GM18526 (cell line): ENCODE results near the gene ISL2.

Source experiments
- POLR2A ChIP-seq: IDR thresholded peaks from 3 replicates; pipeline ENCODE4 v1.6.1; 2011; ENCODE audit not compliant: insufficient read length; ENCODE audit errors: extremely low read depth

Gene ISL2

DNA sequence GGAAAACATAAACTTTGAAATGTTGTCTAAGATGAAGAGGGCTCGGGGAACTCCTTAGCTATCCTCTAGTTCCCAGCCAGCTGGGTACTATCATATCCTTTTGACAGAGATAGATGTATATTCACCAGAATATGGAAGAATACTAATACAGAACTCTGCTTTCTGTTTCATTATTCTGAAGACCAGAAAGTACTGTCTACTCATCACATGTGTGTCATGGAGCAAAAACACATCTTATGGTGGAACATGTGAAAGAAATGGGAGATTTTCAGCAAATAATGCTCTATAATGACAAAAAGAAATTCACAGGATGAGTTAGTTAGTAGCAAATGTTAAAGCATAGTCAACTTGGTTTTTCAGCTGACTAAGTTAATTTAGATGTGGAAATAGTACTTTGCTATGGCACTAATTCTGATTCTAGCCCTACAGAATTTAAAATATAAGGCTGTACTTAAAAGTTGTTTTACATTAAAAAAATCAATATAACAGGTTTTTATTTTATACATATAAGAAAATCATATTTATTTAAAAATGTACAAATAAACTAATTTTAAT, 16.5 kb downstream of the ISL2 start:
- no peak for TF ChIP-seq POLR2A

DNA sequence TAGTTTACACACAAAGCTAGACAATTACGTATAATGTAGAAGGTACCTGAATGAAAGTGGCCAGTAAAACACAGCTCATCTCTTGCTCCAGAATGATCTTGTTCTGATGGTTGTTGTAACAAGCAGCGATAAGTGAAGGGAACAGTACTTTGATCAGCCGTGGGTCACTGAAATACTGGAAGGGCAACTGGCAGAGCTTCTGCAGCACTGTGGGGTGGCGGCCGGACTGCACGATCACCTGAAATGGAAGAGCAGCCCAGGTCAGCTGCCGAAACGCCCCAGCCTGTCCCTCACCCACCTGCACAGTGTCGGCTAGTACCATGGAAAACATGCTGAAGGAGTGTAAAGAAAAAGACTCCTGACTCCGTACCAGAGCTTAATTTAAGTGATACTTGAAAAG, 17.3 kb downstream of the ISL2 start:
- no peak for TF ChIP-seq POLR2A

DNA sequence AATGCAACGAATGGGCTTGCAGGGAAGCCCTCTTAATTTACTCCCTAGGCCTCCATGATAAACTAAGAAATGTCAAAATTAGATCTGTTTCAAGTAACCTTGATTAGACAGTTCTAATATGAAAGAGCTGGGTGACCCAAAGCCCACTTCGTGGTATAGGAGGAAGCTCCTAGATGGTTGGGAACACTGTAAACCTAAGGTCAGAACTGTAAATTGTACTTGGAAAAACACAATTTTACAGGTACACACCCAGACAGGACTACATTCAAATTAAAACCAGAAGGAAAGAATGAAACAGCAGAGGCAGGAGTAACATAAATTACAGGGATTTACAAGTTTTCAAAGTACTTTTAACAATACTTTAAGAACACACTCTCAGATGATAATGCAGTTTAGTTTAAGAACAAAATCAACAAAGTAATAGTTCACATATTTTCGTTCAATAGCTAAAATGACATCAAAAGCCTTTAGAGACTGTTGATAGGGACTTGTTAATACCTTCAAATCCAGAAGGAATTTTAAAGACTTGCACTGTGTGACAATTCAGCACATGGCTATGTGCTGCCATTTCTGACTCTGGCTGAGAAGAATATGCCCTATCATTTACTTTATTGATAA, 18.4 kb downstream of the ISL2 start:
- TF ChIP-seq POLR2A = no peak

DNA sequence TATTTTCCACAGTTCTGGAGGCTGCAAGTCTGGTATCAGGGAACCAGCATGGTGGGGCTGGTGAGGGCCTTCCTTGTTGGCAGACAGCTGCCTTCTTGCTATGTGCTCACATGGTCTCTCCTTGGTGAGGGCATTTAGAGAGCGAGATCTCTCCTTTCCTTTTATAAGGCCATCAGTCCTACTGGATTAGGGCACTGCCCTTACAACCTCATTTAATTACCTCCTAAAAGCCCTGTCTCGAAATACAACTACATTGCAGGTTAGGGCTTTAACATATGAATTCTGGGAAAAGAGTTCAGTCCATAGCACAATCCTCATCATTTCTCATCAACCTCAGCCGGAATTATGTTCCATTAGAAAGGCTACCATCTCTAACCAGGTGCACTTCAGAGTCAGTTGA, 21.9 kb downstream of the ISL2 start:
- TF ChIP-seq POLR2A = no peak

DNA sequence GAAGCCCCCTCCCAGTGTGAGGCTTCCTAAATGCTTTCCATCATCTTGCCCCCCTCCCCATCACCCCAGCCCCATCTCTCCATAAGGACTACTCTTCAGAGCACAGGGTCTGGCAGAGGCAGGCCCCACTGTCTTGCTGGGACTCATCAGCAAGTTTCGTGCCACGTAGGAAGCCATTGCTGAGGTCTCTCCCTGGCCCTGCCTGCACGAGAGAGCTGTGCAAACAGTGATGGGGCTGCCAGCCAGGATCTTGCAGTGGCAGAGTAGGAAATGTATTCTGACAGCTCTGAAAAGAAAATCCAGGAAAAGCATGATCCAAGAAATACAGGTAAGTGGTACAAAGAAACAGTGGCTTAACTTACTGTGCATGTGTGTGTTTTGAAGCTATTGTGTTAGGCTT, 22.6 kb downstream of the ISL2 start:
- TF ChIP-seq POLR2A = no peak

DNA sequence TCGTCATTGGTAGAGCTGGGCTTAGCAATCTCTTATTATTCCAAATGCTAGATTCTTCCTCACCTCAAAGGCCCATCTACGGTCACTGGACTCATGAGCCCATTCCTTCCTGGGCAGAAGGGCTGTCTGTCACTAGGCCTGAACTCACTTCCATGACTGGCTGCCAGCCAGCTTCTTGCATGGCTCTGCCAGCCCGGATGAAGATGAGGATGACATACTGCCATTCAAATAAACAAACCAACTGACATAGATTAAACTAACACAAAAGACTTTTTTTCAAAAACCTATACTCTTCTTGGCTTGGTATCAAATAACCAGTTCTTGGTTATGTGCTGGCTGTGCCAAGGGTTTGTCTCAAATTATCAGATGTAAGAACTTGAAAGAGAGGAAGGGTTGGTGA, 23.8 kb downstream of the ISL2 start:
- no peak for TF ChIP-seq POLR2A

DNA sequence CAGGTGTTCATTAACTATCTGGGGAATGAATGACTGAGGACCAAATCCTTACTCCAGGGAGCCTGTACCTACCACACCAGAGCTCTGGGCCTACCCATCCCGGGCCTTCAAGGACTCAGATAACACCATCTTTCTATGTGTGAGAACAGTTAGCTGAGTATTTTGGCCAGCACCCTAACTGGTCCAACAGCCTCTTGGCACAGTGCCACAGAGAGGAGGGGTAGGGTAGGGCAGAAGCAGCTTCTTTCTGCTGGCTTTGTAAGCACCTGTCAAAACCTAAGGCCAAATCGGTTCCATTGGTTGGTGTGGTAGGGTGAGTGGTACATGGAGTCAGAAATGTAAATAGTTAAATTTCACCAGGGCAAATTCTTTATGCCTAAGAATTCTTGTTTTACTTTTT, 26.7 kb downstream of the ISL2 start:
- TF ChIP-seq POLR2A = no peak

DNA sequence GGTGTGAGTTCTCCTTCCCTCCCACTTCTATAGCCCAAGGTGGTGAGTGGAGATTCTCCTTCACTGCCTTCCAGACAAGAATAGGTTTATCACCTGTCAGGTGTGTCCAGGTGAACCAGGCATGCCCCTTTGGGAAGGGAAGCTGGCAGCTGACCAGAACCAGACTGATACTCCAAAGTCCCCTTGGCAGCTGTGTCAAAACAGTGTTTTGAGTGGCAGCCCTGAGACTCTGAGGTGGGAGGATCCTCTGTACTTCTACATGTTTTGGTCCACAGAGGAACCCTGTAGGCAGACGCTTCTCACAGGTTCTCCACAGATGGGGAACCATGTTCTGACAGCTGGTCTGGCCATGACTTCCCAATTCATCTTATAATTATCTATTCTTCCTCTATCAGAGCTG, 30.1 kb downstream of the ISL2 start:
- TF ChIP-seq POLR2A = no peak

DNA sequence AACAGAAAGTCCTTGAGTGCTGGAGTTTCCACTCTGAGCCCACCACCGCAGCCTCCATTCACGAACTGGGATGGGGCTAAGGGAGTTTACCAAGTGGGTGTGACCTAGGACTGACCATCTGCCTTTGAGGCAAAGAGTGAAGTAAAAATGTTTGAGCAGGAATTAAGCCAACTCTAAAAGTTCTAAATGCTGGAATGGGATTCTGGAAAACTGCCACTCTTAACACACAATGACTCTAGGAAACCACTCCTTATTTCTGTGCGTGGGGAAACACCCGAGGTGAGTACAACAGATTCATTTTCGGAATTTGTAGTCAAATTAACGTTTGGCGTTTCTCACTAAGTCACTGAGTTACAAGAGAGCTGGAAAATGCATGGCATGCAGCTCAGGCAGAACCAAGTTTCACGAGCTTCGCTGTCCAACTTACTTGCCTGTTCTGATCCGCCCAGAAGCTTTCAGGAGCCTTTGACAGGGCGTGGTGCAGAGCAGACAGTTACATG, 31.6 kb downstream of the ISL2 start:
- TF ChIP-seq POLR2A = no peak

DNA sequence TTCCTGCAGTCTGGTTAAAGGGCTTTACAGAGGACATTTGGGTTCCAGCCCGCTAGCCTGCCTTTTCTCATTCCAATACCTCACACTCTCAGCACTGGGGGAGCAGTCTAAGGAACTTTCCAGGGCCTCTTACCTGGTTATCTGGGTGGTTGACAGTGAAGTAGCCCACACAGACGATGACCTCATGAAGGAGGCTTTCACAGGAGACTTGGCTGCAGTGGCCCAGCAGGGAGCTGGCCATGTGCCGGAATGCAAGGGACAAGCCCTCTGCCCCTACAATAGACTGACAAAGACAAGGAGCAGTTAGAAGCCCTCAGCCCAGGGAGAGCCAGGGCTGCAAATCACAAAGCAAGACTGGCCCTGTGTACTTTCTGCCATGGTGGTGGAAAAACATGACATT, 39.5 kb downstream of the ISL2 start:
- TF ChIP-seq POLR2A = no peak

DNA sequence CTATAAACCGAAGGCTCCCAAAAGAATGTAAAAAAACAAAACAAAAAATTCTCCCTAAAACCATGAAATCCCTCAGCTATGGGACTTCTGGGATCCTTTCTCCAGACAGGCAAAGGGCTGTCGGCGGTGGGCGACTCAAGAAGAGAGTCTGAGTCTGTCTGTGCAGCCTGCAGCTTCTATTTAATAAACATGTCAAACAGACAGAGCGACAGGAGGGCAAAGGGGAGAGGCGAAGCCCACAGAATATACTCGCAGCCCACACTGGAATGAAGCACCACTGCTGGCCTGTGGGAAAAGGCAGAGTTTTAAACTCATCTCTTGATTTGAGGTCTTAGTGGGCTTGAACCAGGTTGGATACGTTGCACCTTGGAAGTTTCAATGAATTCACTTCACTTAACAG, 40.2 kb downstream of the ISL2 start:
- TF ChIP-seq POLR2A = no peak

DNA sequence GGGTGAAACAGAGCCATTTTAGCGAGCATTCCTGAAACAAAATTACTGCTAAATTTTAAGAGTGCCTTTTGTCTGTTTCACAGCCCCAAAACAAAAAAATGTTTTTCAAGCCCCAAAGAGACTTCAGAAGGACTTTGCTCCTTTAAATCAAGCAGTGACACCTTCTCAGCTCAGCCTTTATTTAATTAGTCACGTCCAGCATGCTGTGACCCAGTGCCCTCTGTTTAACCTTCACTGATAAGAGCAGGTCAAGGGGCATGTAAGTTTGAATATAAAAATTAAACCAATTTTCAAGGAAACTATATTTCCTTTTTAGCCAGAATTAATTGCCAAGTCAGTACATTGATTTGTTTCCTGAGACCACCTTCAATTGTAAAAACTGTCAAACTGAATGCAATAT, 40.6 kb downstream of the ISL2 start:
- TF ChIP-seq POLR2A = no peak

DNA sequence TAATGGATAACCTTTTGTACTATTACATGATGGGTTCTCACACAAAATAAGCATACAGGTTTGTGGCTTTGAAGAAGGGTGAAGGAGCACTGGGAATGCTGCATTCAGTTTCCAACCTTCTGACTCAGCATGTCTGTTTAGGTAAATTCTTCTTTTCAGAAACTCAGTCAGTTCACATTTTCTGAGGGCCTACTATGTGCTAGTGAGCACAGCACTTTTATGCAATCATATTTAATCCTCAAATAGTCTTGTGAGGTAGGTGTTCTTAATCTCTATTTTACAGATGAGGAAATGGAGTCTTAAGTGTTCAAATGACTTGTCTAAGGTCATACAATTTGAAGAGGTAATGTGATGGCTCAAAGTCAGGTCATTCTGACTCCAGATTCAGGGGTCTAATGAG, 41.2 kb downstream of the ISL2 start:
- no peak for TF ChIP-seq POLR2A

DNA sequence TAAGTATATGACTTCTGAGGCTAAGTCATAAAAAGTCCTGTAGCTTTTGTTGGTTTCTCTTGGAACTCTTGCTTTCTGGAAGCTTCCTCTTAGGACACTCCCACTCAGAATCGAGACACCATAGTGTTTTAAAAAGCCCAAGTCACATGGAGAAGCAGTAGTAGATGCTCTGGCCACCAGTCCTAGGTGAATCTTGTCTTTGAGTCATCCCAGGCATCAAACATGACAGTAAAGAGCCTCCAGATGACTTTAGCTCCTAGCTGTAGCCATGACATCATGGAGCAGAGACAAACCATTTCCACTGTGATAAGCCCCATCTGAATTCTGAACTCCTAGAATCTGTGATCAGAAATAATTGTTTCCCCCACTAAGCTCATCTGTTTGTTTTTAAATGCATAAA, 42.1 kb downstream of the ISL2 start:
- no peak for TF ChIP-seq POLR2A

DNA sequence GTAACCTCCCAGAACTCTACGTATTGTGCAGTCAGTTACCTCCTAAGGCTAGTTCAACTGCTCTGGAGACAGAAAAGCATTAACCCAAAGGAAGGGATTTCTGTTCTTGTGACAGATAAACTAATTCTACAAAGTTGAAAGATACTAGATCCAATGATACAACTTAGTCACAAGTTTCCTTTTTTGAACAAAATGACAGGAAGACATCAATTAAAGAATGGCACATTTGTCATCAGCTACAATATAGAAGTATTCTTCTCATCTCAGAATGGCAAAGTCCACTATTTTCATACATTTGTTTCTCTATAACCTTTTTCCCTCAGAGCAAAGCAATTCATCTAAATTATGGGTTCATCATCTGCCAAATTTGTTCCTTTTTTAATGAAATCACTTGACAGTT, 43.7 kb downstream of the ISL2 start:
- no peak for TF ChIP-seq POLR2A

DNA sequence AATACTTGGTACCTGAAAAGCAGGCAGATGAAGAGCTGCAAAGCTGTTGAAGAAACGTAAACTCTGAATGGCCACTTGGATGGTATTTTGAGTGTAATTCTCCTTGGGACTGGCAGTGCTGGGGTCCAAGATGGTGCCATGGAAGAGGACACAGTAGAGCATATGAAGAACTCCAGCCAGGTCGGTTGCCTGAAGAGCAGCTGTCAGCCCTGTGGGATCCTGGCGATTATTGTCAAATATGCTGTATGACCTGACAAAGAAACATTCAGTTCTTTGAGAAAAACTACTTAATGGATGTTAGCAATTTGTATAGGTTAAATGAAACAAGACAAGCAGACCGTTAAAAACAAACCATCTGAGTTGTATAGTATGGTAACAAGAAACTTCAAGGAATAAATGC, 44.8 kb downstream of the ISL2 start:
- TF ChIP-seq POLR2A = no peak
